NB4 (cell line): ENCODE results near the gene PRG3.

Source experiments
- CTCF ChIP-seq: IDR thresholded peaks from one replicate; pipeline ENCODE4 v1.5.1; 2012; ENCODE audit warnings: low read depth, low read length
- MAX ChIP-seq: IDR thresholded peaks from 2 replicates; pipeline ENCODE4 v1.6.1; 2011; ENCODE audit warnings: low read depth, low read length

GRCh38 chr11:57368845-57369232 is 12.1 kb downstream of the PRG3 start:
- no peak for TF ChIP-seq CTCF
- TF ChIP-seq MAX: no peak
